Upper lobe of right lung (tissue), 1 donor: Measurements from ENCODE around the gene PTHLH. TPM values are rescaled to one million over a fixed set of nuclear protein-coding genes. Genes with fewer than 3 reads are reported as not detected.

Source experiments
- ATAC-seq: fragments of 200-7000 bp; cut with Tn5 transposase; one replicate; pipeline ENCODE4 v1.9.1; 2020; ENCODE audit warnings: mild to moderate bottlenecking, moderate library complexity
- DNase-seq: peaks from one replicate; pipeline ENCODE4 v3.0.0-alpha.2; 2020
- H3K27ac ChIP-seq: fragments of 200-600 bp; one replicate; pipeline ENCODE4 v1.8.0; 2022
- H3K27me3 ChIP-seq: fragments of 200-600 bp; one replicate; pipeline ENCODE4 v1.8.0; 2022; ENCODE audit warnings: mild to moderate bottlenecking
- H3K36me3 ChIP-seq: fragments of 200-600 bp; one replicate; pipeline ENCODE4 v1.8.0; 2022
- H3K4me1 ChIP-seq: fragments of 200-600 bp; one replicate; pipeline ENCODE4 v1.8.0; 2022
- H3K4me3 ChIP-seq: fragments of 200-600 bp; one replicate; pipeline ENCODE4 v1.8.0; 2022; ENCODE audit warnings: mild to moderate bottlenecking
- H3K9me3 ChIP-seq: fragments of 200-600 bp; one replicate; pipeline ENCODE4 v1.8.0; 2022
- intact Hi-C: fragments of 100-400 bp; cut with DNase I; formaldehyde crosslinking; loops from one replicate; pipeline ENCODE4 v1.11.0; 2022
- total RNA-seq: library from RNA; stranded (reverse); fragmentation: NEBNext Ultra II Directional; extraction: Animal tissue kit (Norgen Biotek cat#: 25700); gene quantifications from one replicate; pipeline ENCODE4 v1.2.1, GENCODE V29; 2021
- TF ChIP-seq, protein P1 (sequence below): fragments of 200-600 bp; IDR thresholded peaks from one replicate; pipeline ENCODE4 v1.8.0; 2022; ENCODE audit warnings: antibody characterized with exemption
- donor health status: DM: no; HTN: yes; CAD: no; lungs with severe emphysema.

The PTHLH gene
- total RNA-seq, 1 donor from 2014 or later: 1.9 TPM

GRCh38 chr12:27974735-27975221 is 2.2 kb upstream of the PTHLH start:
- ATAC-seq (no peak), DNase-seq (no peak)
- peak overlapping the region; percentile 10 for H3K4me3 ChIP-seq
- no peak overlapping the region for H3K27ac ChIP-seq
- no peaks in the 10 kb centered on the region for H3K36me3 ChIP-seq
- TF ChIP-seq, protein P1, sequence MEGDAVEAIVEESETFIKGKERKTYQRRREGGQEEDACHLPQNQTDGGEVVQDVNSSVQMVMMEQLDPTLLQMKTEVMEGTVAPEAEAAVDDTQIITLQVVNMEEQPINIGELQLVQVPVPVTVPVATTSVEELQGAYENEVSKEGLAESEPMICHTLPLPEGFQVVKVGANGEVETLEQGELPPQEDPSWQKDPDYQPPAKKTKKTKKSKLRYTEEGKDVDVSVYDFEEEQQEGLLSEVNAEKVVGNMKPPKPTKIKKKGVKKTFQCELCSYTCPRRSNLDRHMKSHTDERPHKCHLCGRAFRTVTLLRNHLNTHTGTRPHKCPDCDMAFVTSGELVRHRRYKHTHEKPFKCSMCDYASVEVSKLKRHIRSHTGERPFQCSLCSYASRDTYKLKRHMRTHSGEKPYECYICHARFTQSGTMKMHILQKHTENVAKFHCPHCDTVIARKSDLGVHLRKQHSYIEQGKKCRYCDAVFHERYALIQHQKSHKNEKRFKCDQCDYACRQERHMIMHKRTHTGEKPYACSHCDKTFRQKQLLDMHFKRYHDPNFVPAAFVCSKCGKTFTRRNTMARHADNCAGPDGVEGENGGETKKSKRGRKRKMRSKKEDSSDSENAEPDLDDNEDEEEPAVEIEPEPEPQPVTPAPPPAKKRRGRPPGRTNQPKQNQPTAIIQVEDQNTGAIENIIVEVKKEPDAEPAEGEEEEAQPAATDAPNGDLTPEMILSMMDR: no peak
- H3K9me3 ChIP-seq: no peaks in the 10 kb centered on the region
- peaks cover 63% of the 10 kb centered on the region for H3K27me3 ChIP-seq
- intact Hi-C loops: no loop called here
- peaks cover 13% of the 10 kb centered on the region for H3K4me1 ChIP-seq

DNA sequence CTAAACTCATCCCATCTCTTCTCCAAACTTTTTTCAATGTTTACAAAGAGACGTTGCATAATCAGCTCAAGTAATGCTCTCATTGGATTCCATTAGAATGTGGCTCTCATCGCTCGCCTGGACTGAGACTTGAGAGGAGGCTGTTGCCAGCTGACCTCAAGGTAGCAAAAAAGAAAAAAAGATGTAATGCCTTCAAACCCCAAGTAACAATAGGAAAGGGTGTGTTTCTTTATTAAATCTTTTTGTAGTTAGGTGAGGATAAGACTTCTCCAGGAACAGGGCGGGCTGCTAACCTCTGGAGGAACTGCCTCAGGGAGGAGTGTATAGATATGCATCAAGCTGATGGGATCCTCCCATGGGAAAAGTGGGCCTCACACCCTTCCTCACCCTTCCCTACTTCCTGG is 956 bp upstream of the PTHLH start:
- H3K27ac ChIP-seq: no peak overlapping the region
- DNase-seq (no peak), ATAC-seq (no peak)
- H3K36me3 ChIP-seq: no peaks in the 10 kb centered on the region
- peaks cover 26% of the 10 kb centered on the region for H3K4me1 ChIP-seq
- no peak overlapping the region for H3K4me3 ChIP-seq
- H3K9me3 ChIP-seq: no peaks in the 10 kb centered on the region
- H3K27me3 ChIP-seq: peaks cover 65% of the 10 kb centered on the region
- intact Hi-C loops: no loop called here
- TF ChIP-seq, protein P1: no peak

GRCh38 chr12:27971606-27972005 is 927 bp downstream of the PTHLH start:
- H3K27ac ChIP-seq: no peak overlapping the region
- no peaks in the 10 kb centered on the region for H3K36me3 ChIP-seq
- ATAC-seq: no peak
- TF ChIP-seq, protein P1: no peak
- intact Hi-C loops: no loop called here
- peaks cover 26% of the 10 kb centered on the region for H3K4me1 ChIP-seq
- no peaks in the 10 kb centered on the region for H3K9me3 ChIP-seq
- no peak for DNase-seq
- peaks cover 59% of the 10 kb centered on the region for H3K27me3 ChIP-seq
- no peak overlapping the region for H3K4me3 ChIP-seq

DNA sequence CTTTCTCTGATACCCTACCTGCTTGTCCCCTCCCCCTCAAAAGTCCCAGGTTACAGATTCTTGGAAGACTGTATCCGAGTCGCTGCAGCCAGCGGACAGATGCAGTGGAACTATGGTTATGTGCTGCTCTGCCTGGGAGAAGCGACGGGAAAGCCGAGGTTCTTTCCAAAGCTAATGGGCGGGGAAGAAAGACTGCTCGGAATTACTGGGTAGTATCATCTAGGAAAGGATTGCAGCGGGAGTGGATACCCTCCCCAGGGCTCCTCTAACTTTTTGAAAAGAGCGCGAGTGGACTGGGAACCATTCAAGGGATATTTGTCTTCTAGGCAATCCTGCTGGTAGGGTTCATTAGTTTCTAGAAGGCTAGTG is 1.4 kb downstream of the PTHLH start:
- peaks cover 54% of the 10 kb centered on the region for H3K27me3 ChIP-seq
- H3K4me3 ChIP-seq: peak overlapping the region; percentile 48
- no peak overlapping the region for H3K27ac ChIP-seq
- intact Hi-C loops: no loop called here
- ATAC-seq (no peak), DNase-seq (no peak)
- H3K4me1 ChIP-seq: peaks cover 26% of the 10 kb centered on the region
- H3K36me3 ChIP-seq: no peaks in the 10 kb centered on the region
- H3K9me3 ChIP-seq: no peaks in the 10 kb centered on the region
- TF ChIP-seq, protein P1: no peak

GRCh38 chr12:27970401-27971120 is 2.0 kb downstream of the PTHLH start:
- TF ChIP-seq, protein P1: no peak
- Histone ChIP-seq H3K27me3 (peaks cover 52% of the 10 kb centered on the region), H3K36me3 (no peaks in the 10 kb centered on the region), H3K9me3 (no peaks in the 10 kb centered on the region), H3K27ac (no peak overlapping the region), H3K4me3 (peak overlapping the region; percentile 48), H3K4me1 (peaks cover 25% of the 10 kb centered on the region)
- ATAC-seq (peak; percentile 8), DNase-seq (no peak)
- intact Hi-C loops: no loop called here
